Measurements from ENCODE around the gene BCR.

Gene BCR

GRCh38 chr22:23277583-23278295 lies 97.4 kb downstream of the BCR start:
- no peak for DNase-seq

- no peak for DNase-seq
These were observed 98.8 kb downstream of the BCR start for GRCh38 chr22:23278883-23279675.

- DNase-seq, result no peak
These were observed 99.5 kb downstream of the BCR start for GRCh38 chr22:23279781-23280180.

DNA sequence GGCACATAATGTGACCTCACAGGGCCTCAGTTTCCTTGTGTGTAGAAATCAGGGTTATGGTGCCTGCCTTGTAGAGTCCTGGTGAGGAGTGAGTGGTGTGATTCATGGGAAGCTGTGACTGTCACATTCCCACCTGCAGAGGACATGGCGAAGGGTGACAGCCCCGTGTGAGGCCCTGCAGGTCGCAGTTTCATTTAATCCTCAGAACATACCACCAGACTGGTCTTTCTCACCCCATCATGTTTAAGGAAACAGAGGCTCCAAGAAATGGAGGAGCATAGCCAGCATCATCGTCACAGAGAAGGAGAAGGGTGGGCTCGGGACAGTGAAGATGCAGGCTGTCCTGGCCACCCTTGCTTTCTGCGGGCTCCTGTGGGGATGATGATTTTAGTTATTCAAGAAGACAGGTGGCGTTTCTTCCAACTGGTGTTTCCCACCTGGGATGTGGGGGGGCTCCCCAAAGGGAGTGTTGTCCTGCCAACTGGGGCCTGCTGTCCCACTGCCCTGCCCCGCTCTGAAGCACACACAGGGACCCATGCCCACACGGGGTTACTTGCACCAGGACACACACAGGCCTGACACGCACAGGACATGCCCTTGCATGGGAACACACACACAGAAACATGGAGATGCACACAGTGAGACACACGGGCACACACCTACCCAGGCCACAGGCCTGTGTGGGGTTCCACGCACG lies 100.2 kb downstream of the BCR start:
- no peak for DNase-seq

GRCh38 chr22:23281053-23281405 lies 100.7 kb downstream of the BCR start:
- DNase-seq, result no peak

DNA sequence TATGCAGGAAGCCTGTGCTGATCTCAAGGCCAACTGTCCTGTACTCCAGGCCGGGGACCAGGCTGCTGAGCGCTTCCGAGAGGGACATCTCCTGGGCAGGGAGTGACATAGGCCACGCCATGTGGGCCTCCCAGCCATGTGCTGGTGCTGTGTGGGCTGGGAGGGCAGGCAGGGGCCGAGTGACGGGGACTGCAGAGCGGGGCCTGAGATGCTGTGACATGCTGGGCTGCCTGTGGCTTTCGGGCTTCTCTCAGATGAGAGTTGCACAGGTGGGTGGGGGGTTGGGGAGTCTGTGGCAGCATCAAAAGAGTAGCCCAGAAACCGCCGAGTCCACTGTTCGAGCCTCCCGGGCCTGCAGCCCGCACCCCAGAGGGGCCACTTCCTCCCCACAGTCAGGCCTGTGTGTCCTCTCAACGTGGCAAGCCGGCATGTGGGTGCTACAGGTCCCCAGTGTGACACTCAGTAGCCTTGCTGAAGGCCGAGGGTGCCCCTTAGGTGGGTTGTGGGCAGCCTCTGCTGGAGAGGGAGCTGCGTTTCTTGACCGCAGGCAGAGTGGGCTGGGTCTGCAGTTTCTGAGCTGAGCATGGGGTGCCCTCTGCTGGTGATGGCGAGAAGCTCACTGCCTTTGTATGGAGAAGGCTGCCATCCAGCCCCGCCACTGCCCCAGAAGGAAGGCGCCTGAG lies 101.2 kb downstream of the BCR start:
- DNase-seq, result peak; percentile 58 to 91

GRCh38 chr22:23282089-23282501 lies 101.8 kb downstream of the BCR start:
- no peak for DNase-seq

- no peak for DNase-seq
These were observed 102.2 kb downstream of the BCR start for GRCh38 chr22:23282516-23282915.

DNA sequence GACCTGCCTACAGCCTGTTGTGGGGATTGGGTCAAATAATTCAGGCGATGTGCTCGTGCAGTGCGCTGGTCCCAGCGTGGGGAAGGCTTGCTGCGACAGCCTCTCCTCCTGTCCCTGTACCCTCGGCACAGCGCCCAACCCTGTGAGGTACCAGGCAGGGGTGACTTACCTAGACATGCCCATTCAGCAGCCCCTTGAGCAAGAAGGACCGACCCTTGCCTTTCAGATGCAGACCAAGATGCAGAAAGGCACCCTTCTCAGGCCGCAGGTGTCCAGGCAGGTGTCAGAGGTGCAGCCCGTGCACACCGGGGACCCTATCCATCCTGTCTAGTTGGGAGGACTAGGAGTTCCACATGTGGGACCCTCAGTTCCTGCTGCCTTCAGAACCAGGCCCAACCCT lies 102.7 kb downstream of the BCR start:
- no peak for DNase-seq

DNA sequence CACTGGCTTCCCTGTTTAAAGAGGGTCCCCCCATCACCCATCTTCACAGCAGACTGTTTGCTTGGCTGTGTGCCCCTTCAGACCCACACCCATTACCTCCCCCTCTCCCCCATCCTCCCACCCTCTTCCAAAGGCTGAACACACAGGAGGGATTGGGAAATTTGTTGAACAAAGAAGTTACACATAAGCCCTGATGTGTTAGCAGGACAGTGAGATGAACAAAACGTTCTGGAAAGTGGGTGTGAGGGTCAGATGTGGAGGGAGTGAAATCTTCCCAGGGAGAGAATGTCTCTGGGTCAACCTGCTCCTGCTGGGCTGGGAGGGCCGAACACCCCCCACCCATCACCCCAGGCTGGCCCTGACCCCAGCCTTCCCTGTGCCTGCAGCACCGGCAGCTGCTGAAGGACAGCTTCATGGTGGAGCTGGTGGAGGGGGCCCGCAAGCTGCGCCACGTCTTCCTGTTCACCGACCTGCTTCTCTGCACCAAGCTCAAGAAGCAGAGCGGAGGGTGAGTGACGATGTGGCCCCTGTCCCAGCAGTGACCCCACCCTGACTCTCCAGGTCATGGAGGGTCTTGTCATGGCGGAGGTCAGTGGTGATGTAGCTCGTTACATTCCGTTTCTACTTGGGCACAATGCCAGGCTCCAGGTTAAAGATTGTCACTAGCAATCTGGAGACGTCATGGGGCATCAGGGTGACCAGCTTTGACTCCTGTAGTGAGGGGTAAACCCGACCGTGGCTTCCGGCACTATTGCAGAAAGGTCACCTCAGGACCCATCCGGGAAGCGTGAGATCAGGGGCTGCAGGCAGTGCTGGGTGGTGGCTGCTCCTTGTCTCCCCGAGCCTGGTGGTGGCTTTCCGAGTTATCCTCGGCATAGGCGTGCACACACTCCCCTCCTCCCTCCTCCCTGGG lies 103.5 kb downstream of the BCR start:
- DNase-seq, result no peak

DNA sequence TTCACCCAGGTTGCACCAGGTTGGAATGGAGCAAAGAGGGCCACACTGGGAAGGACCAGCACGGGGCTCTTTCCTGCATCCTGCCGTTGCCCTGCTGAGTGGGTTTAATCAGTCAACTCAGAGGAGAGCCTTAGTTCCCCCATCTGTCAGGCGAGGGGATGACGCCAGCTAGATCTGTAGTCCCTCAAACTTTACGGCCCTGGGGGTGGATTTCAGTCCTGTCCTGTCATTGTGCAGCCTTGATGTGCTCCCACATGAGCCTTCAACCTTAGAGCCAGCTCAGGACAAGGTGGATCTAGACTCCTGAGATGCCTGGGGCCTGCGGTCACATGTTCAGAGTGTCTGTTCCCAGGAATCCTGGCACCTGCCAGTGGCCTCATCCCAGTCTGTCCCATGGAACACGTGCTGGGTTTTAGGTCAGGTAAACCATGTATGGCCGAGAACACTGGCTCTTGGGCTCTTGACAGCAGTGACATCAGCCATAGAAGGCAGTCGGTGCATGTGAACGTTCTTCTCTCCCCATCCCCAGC lies 104.3 kb downstream of the BCR start:
- no peak for DNase-seq

GRCh38 chr22:23285236-23285635 lies 104.9 kb downstream of the BCR start:
- DNase-seq, result no peak

DNA sequence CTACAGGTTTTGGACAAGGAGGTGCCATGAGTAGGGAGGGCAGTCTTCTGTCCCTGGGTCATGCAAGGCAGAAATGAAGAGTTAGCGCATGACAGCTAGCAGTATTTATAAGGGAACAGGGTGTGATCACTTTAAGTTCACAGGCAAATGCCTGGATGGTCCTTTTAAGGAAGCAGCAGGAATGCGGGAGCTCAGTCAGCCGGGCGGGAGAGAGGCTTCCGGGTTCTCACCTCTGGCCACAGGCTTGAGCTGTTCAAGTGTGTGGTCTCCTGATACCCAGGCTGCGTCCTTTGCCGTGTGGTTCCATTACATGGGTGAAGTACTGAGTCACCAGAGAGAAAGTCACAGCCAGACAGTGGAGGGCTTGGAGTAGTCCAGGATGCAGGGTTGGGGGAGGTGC lies 105.4 kb downstream of the BCR start:
- DNase-seq, result no peak

DNA sequence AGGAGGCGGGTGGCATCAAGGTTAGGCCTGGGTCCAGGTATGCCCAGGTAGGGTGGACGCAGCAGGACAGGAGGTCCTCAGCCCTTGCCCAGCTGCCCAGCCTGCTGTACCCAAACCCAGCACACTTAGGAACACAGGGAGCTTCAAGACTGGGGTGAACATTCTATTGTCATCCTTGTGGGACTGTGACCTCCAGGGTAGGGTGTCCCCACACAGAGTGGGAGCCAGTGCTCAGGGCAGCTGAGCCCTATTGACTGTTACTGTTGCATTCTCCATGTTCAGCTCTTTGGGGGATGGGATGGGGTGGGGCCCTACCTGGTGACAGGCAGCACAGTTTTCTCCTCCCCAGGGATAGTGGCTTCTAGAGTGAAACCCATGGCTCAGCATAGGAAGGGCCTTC lies 106.0 kb downstream of the BCR start:
- DNase-seq, result no peak

DNA sequence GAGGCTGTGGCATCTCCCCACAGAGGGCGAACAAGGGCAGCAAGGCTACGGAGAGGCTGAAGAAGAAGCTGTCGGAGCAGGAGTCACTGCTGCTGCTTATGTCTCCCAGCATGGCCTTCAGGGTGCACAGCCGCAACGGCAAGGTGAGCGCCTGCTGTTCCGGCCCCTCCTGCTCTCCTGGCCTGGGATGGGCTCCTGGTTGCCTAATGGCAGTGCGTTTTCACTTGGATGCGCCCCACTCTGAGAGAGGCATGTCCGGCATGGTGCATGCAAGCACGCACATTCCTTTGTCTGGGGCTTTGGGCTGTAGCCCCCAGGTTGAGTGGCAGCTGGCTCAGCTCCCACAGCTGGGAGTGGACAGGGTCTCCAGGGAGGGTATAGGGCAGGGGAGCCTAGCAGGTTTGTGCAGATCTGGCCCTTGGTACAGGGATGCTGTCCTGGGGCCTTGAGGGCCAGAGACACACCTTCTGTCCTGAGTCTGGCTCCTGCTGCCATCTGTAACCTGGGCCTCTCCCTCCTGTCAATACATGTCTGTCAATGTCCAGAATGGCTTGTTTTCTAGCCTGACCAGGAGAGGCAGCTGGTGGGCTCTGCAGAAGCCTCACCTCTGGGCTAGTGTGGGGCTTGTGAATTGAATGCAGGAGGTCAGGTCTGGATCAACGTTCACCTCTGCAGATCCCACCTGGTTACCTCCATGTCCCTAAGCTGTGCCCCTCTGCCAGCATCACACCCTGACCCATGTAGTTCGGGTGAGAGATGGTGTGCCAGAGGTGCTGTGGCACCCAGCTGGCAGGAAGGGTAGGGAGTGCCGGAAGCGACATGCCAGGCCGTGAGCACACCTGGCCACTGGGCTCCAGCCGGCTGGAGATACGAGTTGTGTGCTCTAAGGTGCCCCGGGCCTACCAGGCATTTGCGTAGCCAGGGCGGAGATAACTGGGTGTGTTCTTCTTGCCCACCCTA lies 107.1 kb downstream of the BCR start:
- DNase-seq, result no peak

DNA sequence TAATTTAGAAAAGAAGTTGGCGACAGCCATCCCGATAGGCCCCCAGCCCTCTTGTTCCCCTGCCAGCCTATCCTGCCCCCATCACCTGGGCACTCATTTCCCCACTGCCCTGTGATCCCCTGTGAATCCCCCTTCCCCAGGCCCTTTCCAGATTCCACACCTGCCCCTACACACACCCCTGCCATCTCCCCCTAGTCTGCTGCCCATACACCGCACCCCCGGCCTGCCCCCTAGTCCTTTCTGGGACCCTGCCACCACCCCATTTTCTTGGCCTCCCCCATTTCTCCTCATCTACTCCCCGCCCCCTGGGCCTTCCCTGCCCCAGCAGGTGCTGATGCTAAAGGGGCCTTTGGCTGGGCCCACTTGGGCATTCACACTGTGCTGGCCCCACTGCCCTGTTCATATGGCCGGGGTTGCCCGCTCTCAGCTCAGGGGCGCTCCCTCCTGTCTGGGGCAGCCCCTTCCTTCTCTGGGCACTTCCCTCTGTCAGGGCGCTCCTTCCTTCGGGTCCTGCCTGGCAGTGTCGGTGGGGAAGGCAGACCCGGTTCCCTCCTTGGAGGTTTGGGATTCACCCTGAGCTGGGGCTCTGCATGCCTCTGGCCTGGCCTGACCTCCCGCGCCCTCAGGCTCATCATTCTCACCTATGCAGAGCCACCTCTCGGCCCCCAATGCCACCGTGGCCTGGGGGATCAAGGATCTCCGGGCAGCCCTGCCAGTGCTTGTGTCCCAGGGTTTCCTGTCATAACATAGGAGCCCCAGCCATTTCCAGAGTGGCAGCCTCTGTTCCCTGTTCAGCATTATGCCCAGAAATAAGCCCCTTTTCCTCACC lies 108.2 kb downstream of the BCR start:
- DNase-seq, result no peak

DNA sequence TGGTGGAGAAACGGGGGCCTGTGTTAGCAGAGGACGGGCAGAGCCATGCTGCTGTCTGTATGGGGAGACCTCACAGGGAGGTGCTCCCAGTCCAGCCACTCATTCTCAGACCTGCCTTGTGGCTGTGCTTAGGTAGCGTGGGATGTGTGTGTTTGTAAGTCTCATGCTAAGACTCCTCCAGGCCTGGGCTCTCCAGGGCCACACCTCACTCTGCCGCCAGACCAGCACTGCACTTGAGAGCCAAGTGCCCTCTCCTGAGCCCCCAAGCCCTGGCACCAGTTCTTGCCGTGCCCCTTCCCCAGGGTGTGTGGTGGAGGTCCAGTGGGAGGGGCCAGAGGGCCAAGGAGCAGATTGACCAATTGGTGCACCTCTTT lies 108.8 kb downstream of the BCR start:
- DNase-seq, result no peak

GRCh38 chr22:23289851-23290724 lies 109.8 kb downstream of the BCR start:
- peak; percentile 54 to 75 for DNase-seq

Measured in NCI-H524 (cell line).